NCI-H446 treated with DMSO at 0.1 percent for 48 hours (cell line): Measurements from ENCODE around the gene MESD.
A peak's percentile ranks its signal among the peaks of the same experiment; 100 is the strongest.

Experiments used
- DNase-seq: peaks from one replicate; lab custom pipeline; 2025; lab: John Stamatoyannopoulos, UW

The MESD gene

GRCh38 chr15:80936288-80937078, 53.1 kb downstream of the MESD start:
- DNase-seq: no peak

DNA sequence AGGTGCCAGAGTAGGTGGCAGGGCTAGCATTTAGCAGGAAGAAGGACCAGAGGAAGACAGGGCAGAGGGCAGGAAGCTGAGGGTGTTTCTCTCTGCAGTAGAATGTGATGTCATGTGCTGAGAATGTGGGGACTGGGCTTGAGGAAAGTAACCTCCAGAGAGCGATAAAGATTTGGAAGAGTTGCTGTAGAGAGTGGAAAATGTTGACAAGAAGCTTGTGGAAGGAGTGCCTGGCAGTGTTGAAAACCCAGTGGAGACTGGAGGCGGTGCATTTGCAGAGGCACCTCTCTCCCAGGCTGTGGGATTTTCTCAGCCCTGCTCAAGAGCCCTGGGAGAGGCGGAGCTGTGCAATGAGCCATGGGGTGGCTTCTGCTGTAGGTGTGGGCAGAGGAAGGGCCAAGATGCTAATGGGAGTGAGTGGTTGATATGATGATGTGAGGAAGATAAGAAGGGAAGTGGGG, 54.8 kb downstream of the MESD start:
- no peak for DNase-seq

GRCh38 chr15:80932989-80933388, 56.6 kb downstream of the MESD start:
- DNase-seq: no peak

DNA sequence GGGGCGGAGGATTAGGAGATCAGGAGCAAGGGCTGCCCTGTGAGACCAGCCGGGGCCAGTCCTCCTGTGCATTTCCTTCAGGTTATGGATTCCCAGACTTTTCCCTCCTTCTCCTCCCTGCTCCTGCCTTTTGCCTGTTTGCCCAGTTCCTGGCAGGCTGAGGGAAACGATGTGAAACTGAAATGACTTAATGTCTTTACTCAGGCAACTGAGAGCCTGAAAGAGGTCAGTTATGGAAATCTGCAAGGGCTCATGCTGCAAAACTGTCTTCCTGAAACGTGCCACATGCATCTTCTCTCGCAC, 57.2 kb downstream of the MESD start:
- no peak for DNase-seq

DNA sequence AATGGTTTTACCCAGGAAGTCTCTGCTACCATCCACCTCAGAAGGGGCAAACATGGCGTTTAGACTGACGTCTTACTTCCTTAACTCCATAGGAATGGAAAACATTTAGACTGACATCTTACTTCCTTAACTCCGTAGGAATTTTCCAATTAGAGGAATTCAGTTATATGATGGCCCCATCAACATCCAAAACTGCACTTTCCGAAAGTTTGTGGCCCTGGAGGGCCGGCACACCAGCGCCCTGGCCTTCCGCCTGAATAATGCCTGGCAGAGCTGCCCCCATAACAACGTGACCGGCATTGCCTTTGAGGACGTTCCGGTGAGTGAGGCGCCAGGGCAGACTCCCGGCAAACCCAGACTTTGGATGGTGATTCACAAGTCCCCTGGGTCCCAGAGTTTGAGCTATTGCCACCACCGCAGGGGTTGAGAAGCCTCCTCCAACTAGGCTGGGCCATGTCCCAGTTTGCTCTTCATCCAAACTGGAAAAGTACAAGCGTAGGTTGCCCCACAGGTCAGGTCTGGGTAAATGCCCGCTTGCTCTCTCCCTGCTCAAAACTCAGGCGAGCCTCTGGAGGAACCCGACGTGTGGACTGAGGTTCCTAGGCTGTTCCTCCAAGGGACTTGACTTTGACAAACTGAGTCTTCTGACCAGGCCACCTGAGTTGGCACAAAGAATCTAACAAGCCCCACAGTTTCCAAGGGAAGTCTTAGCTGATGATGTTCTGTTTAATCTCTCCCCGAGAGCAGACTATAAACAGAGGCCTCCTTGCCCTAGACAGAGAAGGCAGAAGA, 57.7 kb downstream of the MESD start:
- no peak for DNase-seq

GRCh38 chr15:80931191-80931590, 58.4 kb downstream of the MESD start:
- no peak for DNase-seq

- DNase-seq: no peak
These were observed 59.9 kb downstream of the MESD start for GRCh38 chr15:80929689-80930088.

- DNase-seq: no peak
These were observed 60.4 kb downstream of the MESD start for GRCh38 chr15:80929225-80929624.

GRCh38 chr15:80926126-80926525, 63.5 kb downstream of the MESD start:
- no peak for DNase-seq

DNA sequence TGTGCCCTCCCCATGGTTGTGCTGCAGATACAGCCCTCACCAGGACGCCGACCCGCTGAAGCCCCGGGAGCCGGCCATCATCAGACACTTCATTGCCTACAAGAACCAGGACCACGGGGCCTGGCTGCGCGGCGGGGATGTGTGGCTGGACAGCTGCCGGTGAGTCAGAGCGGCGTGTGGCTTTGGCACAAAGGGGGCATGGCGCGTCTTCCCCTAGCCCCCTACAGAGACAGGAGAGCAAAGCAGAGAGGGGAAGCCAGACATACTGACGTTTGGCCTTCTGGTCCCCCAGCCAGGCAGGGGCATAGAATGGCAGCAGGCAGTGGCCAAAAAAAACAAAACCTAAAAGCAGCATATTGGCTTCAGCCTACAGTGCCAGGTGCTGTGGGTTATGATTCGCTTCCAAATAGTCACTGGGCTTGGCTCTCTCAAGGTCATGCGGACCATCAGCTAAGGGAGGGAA, 64.0 kb downstream of the MESD start:
- DNase-seq: peak; percentile 95

DNA sequence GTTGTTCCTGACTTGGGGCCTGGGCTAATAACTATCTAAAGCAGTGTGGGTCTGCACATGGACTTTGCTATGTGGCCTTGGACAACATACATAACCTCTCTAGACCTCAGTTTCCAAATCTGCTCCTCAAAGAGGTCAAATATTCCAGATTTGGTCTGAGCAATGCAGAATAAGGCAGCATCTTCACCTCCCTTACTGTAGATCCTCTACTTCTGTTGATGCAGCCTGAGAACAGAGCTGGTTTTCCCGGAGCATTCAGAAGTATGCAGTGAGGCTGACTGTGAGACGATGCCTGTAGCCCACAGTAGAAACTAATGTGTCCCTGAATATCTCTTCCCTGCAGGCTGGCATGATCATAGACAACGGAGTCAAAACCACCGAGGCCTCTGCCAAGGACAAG, 65.3 kb downstream of the MESD start:
- no peak for DNase-seq

- no peak for DNase-seq
These were observed 66.0 kb downstream of the MESD start for GRCh38 chr15:80923668-80924067.

DNA sequence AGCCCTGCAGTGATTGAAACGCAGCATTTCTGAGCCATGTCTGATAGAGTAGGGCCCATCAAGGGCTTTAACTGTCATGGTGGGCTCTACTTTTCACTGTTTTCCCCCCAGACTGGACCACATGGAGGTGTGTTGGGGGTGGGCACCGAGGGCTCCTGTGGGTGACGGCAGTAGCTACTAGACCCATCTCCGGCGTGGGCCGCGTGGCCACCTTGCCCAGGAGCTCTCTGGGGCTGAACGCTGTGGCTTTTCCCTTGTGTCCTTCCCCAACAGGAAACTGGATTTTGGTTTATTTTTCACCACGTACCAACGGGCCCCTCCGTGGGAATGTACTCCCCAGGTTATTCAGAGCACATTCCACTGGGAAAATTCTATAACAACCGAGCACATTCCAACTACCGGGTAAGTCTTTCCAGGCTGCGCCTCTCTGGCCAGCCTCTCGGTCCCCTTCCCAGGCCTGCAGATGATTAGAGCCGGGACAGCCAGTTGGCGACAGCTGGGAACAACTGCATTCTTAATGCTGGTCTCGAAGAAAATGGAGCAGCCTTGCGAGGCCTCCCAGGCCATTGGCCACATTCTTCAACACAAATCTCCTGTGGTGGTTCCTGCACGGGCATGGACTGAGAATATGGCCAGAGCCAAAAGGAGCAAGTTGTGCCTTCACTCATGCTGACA, 67.7 kb downstream of the MESD start:
- DNase-seq: no peak

GRCh38 chr15:80920271-80920699, 69.3 kb downstream of the MESD start:
- DNase-seq: no peak

DNA sequence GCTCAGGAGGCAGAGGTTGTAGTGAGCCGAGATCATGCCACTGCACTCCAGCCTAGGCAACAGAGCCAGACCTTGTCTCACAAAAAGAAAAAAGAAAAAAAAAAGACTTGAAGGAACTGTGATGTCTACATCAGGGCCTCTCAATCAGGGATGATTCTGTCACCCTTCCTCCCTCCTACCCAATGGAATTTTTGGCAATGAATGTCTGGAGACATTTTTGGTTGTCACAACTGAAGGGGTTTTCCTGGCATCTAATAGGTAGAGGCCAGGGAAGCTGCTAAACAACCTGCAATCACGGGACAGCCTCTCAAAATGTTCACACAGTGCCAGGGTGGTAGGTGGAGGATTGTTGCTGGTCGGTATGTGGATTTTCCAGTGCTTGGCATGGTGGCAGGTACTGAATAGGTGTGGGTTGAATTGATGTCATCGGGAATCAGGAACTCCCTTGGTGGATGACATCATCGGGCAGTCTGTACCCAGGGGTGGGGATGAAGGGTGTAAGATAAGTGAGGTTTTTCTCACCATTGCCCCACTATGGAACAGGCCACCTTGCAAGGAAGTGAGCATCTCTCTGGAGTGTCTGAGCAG, 71.3 kb downstream of the MESD start:
- DNase-seq: no peak

DNA sequence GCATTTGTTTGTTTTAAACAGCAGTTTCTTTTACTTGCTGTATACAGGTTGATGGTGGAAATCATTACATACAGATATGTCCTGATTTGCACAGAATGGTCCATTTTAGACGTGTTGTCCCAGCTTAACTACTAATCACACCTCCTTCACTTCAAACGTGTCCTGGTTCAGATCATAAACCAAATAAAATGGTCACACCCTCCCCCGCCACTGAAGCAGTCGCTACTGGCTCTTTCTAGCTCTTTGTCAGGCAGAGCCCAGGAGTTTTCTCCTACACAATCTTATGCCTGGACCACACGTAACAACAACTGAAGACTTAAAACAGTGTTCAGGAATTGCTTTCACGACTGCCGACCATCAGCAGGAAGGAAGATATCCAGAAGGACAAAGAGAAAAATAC, 73.6 kb downstream of the MESD start:
- DNase-seq: no peak

- no peak for DNase-seq
These were observed 74.1 kb downstream of the MESD start for GRCh38 chr15:80915472-80915871.

- DNase-seq: no peak
These were observed 76.1 kb downstream of the MESD start for GRCh38 chr15:80913541-80913940.

- DNase-seq: no peak
These were observed 76.9 kb downstream of the MESD start for GRCh38 chr15:80912673-80913072.

- no peak for DNase-seq
These were observed 77.8 kb downstream of the MESD start for GRCh38 chr15:80911821-80912220.

DNA sequence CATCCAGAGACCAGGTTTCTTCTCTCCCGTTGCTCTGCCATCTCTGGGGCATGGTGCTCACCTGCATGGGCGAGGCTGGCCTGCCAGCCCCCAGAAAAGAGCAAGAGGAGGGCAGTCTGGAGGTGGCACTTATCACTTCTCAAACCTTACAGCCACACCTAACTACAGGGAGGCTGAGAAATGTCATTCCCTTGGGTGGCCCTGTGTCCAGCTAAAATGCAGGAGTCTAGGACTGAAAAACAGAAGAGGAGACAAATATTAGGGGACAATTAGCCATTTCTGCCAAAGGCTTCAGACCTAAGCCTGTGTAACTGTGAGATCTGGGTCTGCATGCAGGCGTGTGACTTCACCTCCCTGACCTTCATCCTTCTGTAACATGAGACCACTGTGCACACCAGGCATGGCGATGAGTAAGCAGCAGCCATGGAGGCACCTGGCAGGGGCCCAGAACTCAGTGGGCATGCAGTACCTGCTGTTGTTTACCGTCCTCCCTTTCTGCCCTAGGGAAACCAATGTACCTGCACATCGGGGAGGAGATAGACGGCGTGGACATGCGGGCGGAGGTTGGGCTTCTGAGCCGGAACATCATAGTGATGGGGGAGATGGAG, 83.4 kb downstream of the MESD start:
- DNase-seq: no peak

DNA sequence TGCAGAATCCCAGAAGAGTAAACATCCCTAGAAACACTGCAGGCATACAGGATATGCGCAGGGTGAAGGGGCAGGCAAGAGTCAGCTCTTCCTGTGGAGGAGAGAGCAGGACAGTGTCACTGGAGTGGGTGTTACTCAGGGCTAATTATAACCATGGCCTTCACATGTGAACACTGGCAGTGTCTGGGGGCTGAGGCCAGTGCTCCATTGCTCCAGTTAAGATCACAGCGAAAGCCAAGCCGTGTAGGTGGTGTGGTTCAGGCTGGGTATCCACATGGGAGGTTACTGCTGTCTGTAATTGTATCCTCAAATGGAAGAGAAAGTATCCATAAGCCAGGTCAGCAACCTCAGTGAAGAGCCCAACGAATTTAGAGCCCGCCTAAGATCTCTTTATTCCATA, 84.6 kb downstream of the MESD start:
- no peak for DNase-seq
